Activated CD4-positive, alpha-beta T cell treated with anti-CD3 and anti-CD28 coated beads for 24 hours (primary cell): ENCODE results near the gene ELAC1.
"Not testable (repeated sequence)": the region's sequence is repeated elsewhere in the genome, so short reads cannot be mapped to it uniquely, and the experiment has no call there.

Experiments used
- DNase-seq, 2 donors: peaks; one replicate each; pipeline ENCODE4 v3.0.0-alpha.2; 2020; ENCODE audit warnings: low read depth in 2 of 2

Gene ELAC1

DNA sequence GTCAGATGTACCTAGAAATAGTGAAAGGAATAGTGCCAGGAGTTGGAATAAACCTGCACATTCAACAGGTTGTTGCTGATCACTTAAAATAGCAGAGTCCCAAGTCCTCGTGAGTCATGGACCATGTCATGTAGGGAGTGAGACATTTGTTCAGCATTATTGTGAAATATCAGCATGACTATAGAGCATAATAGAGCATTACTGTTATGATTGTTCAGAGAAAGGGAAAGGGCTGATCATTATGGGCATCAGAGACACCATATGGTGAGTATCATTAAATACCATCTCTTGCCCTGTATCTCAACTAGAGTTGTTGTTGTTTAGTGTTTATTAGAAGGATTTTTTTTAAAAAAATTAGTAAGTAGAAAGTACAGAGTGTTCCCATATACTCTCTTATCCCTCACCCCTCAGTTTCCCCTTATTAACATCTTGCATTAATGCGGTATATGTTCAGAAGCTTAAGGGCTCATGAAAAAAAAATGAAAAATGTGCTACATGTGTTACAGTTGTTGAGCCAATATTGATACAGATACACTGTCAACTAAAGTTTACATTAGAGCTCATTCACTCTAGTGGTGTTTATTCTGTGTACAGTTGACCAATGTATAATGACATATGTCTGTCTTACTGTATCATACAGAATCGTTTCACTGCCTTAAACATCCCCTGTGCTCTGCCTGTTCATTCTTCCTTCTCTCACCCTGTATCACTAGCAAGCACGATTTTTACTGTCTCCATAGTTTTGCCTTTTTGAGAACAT, 5.7 kb downstream of the ELAC1 start:
- no peak for DNase-seq

- no peak for DNase-seq
Observed at GRCh38 chr18:50977037-50977760, 9.4 kb downstream of the ELAC1 start.

GRCh38 chr18:50981381-50981780, 13.5 kb downstream of the ELAC1 start:
- DNase-seq, result no peak

DNA sequence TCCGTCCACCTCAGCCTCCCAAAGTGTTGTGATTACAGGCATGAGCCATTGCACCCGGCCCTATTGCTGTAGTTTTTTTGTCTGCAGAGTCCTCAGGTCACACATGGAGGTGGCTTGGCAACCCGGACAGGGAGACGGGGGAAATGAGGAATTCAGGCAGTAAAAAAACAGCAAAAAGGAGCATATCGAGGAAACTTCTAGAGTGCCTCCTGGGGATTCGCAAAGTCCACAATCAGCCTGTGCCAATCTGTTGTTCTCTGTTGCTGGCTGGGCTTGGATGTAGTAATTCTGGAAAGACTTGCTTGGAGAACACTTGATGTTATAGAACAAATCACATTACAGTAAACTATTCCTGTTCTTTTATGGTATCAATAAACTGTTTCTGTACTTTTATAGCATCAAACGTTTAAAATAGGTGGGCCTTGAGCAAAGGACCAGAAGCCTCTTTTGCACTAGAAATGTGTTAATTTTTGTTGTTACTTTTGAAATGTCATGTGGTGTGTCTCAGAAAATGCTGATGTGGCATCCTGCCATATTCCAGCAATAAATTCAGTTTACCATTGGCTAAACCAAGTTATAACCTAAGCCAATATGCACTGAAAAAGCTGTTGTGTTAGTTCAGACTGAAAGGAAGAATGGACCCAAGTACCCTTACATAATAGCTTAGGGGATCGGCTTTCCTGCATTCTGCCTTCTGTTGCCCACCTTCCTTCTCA, 14.4 kb downstream of the ELAC1 start:
- DNase-seq, result no peak

DNA sequence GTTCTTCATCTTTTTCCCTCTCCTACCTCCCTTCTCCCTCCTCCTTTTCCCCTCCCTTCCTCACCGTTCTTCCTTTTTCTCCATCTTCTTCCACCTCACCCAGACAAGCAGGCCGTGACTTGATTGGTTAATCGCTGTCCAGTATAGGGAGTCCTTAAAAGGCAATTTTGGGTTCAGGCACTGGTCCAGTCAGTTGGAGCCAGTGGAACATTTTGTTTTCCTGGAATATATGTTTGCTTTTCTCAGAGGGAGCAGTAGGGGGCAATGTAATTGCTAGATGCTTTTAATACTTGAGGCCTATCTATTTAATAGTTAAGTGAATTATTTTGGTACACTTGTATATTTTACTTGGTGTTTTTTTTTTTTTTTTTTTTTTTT, 15.0 kb downstream of the ELAC1 start:
- no peak for DNase-seq

- no peak for DNase-seq
Observed at GRCh38 chr18:50986360-50987087, 18.7 kb downstream of the ELAC1 start.

- no peak for DNase-seq
Observed at GRCh38 chr18:50987261-50987660, 19.4 kb downstream of the ELAC1 start.

DNA sequence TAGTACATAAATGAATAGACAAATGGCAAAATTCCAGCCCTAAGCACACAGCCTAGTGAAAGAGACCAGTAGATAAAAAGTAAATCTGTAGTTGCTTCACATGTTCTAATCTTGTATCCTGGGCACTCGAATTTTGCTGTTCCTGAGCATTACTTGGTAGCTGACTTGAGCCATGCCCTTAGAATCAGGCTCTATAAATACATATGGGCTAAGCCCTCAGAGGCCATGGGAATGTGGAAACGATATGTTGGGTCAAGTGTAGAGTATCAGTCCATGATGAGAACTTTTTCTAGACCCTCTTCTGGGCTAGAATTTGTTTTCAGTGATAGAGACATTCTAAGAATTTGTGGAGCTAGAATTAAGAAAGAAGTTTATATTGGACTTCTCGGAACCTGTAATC, 21.9 kb downstream of the ELAC1 start:
- no peak for DNase-seq

GRCh38 chr18:50992351-50992762, 24.5 kb downstream of the ELAC1 start:
- no peak for DNase-seq

GRCh38 chr18:50994031-50994430, 26.2 kb downstream of the ELAC1 start:
- no peak for DNase-seq

GRCh38 chr18:51003174-51003573, 35.3 kb downstream of the ELAC1 start:
- not testable (repeated sequence) for DNase-seq

DNA sequence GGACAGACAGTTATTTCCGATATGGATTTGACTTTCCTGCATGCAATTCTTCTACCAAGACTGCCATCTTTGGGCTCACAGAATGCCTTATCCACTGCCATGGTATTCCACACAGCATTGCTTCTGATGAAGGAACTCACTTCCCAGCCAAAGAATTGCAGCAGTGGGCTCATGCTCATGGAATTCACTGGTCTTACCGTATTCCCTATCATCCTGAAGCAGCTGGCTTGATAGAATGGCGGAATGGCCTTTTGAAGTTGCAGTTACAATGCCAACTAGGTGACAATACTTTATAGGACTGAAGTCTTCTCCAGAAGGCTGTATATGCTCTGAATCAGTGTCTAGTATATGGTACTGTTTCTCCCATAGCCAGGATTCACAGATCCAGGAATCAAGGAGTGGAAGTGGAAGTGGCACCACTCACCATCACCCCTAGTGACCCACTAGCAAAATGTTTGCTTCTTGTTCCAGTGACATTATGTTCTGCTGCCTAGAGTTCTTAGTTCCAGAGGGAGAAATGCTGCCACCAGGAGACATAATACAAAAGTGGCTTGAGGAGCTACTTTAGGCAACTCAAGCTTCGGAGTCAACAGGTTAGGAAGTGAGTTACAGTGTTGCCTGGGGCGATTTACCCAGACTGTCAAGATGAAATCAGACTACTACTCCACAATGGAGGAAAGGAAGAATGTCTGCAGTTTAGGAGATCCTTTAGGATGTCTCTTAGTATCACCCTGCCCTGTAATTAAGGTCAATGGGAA, 38.4 kb downstream of the ELAC1 start:
- DNase-seq, result no peak

- no peak for DNase-seq
Observed at GRCh38 chr18:51006948-51007789, 39.3 kb downstream of the ELAC1 start.

GRCh38 chr18:51007790-51008139, 39.9 kb downstream of the ELAC1 start:
- DNase-seq, result no peak

DNA sequence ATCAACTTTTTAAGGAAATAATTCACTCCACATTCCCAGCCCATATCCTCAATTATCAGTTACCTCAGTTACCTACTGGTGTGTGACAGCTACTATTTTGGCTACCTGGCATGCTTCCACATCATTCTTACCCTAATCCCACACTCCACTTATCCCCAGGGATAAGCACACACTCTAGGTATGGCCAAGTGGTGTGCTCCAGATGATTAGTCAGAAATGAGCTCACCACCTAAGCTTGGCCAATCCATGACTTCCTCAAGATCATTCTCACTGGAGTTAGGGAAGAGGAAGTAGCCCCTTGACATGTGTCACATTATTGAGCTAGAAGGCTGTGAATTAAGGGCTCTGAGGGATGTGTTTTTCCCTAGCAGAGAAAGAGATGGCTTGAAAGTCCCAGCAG, 41.2 kb downstream of the ELAC1 start:
- DNase-seq, result no peak

DNA sequence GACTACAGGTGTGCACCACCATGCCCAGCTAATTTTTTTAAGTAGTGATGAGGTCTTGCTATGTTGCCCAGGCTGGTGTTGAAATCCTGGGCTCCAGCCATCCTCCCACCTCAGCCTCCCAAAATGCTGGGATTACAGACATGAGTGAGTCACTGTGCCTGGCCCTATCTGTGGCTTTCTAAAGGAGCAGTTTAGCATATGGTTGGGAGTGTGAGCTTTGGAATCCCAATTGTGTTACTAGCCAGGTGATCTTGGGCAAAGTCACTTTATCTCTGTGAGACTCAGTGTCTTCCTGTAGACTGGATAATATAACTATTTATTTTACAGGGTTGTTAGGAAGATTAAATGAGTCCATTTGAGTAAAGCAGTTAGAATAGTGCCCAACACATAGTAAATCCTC, 42.4 kb downstream of the ELAC1 start:
- no peak for DNase-seq

DNA sequence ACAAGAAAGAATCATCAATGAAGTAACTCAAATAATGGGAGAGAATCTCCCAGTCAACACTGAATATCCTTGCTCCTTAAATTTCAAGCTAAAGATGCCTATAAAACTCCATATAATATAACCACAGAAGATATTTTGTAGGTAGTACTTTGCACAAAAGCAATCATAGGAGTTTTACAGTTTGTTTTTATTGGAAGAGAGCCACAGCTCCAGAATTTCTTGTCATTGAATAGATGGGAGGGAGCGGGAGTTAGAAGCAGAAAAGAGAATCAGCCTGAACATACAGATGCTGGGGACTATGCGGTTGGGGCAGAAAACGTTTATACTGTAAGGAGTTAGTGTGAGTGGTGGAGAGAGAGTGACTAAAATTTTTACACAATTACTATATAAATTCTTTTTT, 43.9 kb downstream of the ELAC1 start:
- DNase-seq, result no peak

- DNase-seq, result no peak
Observed at GRCh38 chr18:51012441-51012840, 44.6 kb downstream of the ELAC1 start.

DNA sequence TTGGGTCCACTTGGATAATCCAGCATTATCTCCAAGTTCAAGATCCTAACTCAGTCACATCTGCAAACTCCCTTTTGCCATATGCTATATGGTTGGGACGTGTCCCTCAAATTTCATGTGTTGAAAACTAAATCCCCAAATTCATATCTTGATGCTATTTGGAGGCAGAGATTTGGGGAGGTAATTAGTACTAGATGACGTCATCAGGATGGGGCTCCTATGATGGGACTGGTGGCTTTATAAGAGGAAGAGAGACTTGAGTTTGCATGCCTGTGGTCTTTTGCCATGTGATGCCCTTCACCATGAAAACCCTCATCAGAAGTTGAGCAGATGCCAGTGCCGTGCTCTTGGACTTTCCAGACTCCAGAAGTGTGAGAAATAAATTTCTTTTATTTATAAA, 45.4 kb downstream of the ELAC1 start:
- DNase-seq, result no peak

- no peak for DNase-seq
Observed at GRCh38 chr18:51017140-51017879, 49.5 kb downstream of the ELAC1 start.
